GM19035 (cell line): ENCODE measurements around the gene ACIN1.

Source experiments
- ATAC-seq: cut with Tn5 transposase; IDR thresholded peaks from one replicate; pipeline ENCODE4 v1.9.1; 2021; ENCODE audit not compliant: unreplicated experiment

Gene ACIN1

GRCh38 chr14:23089498-23090253 lies 5.3 kb downstream of the ACIN1 start:
- ATAC-seq: no peak

- no peak for ATAC-seq
These were observed 8.4 kb downstream of the ACIN1 start for GRCh38 chr14:23086565-23086964.

GRCh38 chr14:23085458-23085857 lies 9.5 kb downstream of the ACIN1 start:
- ATAC-seq: no peak

- ATAC-seq: no peak
These were observed 14.5 kb downstream of the ACIN1 start for GRCh38 chr14:23080474-23080873.

GRCh38 chr14:23079716-23080115 lies 15.2 kb downstream of the ACIN1 start:
- no peak for ATAC-seq

GRCh38 chr14:23078692-23079116 lies 16.2 kb downstream of the ACIN1 start:
- no peak for ATAC-seq

- ATAC-seq: no peak
These were observed 17.0 kb downstream of the ACIN1 start for GRCh38 chr14:23077962-23078361.

GRCh38 chr14:23076785-23077408 lies 18.0 kb downstream of the ACIN1 start:
- no peak for ATAC-seq

GRCh38 chr14:23074906-23075305 lies 20.0 kb downstream of the ACIN1 start:
- ATAC-seq: no peak

- no peak for ATAC-seq
These were observed 22.9 kb downstream of the ACIN1 start for GRCh38 chr14:23071921-23072539.

GRCh38 chr14:23071244-23071920 lies 23.6 kb downstream of the ACIN1 start:
- ATAC-seq: peak; percentile 88

GRCh38 chr14:23070262-23071129 lies 24.4 kb downstream of the ACIN1 start:
- no peak for ATAC-seq

- no peak for ATAC-seq
These were observed 25.5 kb downstream of the ACIN1 start for GRCh38 chr14:23069413-23069806.

GRCh38 chr14:23068789-23069412 lies 26.0 kb downstream of the ACIN1 start:
- peak; percentile 61 for ATAC-seq

- no peak for ATAC-seq
These were observed 26.8 kb downstream of the ACIN1 start for GRCh38 chr14:23067847-23068788.

GRCh38 chr14:23066855-23067744 lies 27.8 kb downstream of the ACIN1 start:
- ATAC-seq: no peak

- no peak for ATAC-seq
These were observed 28.6 kb downstream of the ACIN1 start for GRCh38 chr14:23066368-23066767.

GRCh38 chr14:23063601-23064000 lies 31.3 kb downstream of the ACIN1 start:
- ATAC-seq: no peak
